Activated CD8-positive, alpha-beta memory T cell treated with anti-CD3 and anti-CD28 coated beads, Interleukin-2, amount 10 ng/mL, durations not matched to agents 7 days and 5 days (primary cell): ENCODE measurements around the gene PPP2R2D. TPM values are rescaled to one million over a fixed set of nuclear protein-coding genes. Genes with fewer than 3 reads are reported as not detected.

Experiments used
- ATAC-seq: fragments of 150-1000 bp; cut with Tn5 transposase; one replicate; pipeline ENCODE4 v1.10.0; 2021; ENCODE audit warnings: moderate library complexity
- CTCF ChIA-PET: fragments of 350-600 bp; sonication (Branson Sonifier 250); formaldehyde crosslinking; loops from one replicate; lab custom pipeline; 2021; ENCODE audit warnings: antibody characterized with exemption; lab: Charles Lee
- DNase-seq: peaks from one replicate; pipeline ENCODE4 v3.0.0-alpha.2; 2020
- H3K27ac Mint-ChIP-seq: one replicate; pipeline ENCODE4 v1.8.0; 2021; ENCODE audit warnings: mild to moderate bottlenecking, mixed read lengths
- H3K27me3 Mint-ChIP-seq: one replicate; pipeline ENCODE4 v1.8.0; 2021; ENCODE audit warnings: mixed read lengths
- H3K36me3 Mint-ChIP-seq: one replicate; pipeline ENCODE4 v1.8.0; 2021; ENCODE audit warnings: mild to moderate bottlenecking, mixed read lengths
- H3K4me1 Mint-ChIP-seq: one replicate; pipeline ENCODE4 v1.8.0; 2021; ENCODE audit warnings: mixed read lengths
- H3K4me3 Mint-ChIP-seq: one replicate; pipeline ENCODE4 v1.8.0; 2021; ENCODE audit warnings: mild to moderate bottlenecking, moderate library complexity, mixed read lengths
- H3K9me3 Mint-ChIP-seq: one replicate; pipeline ENCODE4 v1.8.0; 2022; ENCODE audit warnings: low read depth, mixed read lengths
- total RNA-seq, 2 experiments: library from RNA; stranded (reverse); gene quantifications; one replicate each; pipeline ENCODE4 v1.2.3, GENCODE V29; 2021

PPP2R2D gene
- total RNA-seq, 2 experiments from 2014 or later = 36.0 to 41.9 TPM

GRCh38 chr10:131996466-131997365 lies 95.9 kb downstream of the PPP2R2D start:
- Mint-ChIP-seq H3K4me1 (peaks cover 4% of the 10 kb centered on the region), H3K27ac (no peak overlapping the region), H3K36me3 (no peaks in the 10 kb centered on the region), H3K4me3 (no peak overlapping the region), H3K9me3 (no peaks in the 10 kb centered on the region), H3K27me3 (peaks cover 8% of the 10 kb centered on the region)
- ATAC-seq = no peak
- no peak for DNase-seq
- CTCF ChIA-PET = no interaction called here

- Mint-ChIP-seq H3K9me3 (no peaks in the 10 kb centered on the region), H3K36me3 (no peaks in the 10 kb centered on the region), H3K27ac (no peak overlapping the region), H3K4me3 (no peak overlapping the region), H3K27me3 (peaks cover 11% of the 10 kb centered on the region), H3K4me1 (peaks cover 4% of the 10 kb centered on the region)
- ATAC-seq (no peak), DNase-seq (no peak)
- CTCF ChIA-PET = no interaction called here
These were observed 96.7 kb downstream of the PPP2R2D start for GRCh38 chr10:131997366-131998049.

DNA sequence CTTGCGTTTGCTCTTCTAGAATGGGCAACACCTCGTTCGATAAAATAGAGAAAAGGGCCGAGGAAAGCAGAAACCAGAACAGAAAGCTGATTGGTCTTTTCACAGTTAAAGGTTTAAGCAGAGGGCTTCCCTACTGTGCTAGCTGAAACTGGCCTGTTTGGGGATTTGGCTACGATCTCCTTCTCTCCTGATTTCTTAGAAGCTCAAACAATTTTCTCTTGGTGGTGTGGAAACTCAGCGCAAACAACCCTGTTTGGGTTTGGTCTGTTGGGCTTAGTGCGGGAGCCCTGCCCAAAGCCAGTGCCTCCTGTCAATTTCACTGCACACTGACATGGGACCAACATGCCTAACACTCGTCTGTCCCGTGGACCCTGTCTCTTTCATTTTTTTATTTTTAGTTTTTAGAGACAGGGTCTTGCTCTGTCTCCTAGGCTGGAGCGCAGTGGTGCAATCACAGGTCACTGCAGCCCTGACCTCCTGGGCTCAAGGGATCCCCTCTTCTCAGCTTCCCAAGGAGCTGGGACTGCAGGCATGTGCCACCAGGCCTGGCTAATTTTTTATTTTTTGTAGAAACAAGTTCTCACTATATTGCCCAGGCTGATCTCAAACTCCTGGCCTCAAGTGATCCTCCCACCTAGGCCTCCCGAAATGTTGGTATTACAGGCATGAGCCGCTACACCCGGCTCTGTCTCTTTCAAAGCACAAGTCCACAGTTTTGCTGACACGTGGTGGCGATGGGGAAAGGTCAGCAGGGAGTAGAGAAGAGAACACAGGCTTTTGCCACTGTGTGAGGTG lies 97.4 kb downstream of the PPP2R2D start:
- ATAC-seq (no peak), DNase-seq (no peak)
- Mint-ChIP-seq H3K36me3 (no peaks in the 10 kb centered on the region), H3K4me3 (no peak overlapping the region), H3K4me1 (peaks cover 4% of the 10 kb centered on the region), H3K27ac (no peak overlapping the region), H3K27me3 (peaks cover 11% of the 10 kb centered on the region), H3K9me3 (no peaks in the 10 kb centered on the region)
- CTCF ChIA-PET = no interaction called here

DNA sequence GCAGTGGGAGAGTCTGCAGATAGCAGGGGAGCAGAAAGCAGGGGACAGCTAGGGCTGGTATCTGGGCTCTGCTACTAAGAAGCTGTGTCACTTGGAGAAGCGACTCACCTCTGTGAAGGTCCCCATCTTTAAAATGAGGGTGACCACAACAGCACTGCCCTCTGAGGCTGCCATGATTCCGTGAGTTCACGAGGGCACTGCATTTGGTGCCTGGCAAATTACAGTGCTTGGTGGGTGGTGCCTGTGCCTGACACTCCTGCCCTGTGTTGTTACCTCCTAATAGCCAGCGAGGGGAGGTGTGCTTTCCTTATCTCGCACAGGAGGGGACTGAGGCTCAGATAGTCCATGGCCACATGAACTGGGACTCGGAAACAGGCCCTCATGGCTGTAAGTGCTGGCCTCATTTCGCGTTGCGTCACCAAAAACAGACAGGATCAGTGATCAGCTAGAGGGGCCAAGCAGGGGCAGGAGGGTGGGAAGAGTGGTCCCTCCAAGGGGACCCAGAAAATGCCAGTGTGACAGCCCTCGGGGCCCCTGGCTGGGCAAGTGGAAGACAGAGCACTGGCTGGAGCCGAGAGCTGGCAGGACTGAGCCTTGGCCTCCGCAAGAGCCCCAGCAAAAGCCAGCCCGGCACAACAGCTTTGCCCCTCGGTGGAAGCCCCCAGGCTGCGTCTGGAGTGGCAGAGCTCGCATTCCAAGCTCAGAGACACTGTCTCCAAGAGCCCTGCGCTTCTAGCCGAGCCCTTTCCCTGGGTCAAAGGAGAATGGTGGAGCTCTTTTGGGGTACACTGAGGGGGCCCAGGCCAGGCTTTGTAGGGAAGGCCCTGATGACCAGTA lies 98.3 kb downstream of the PPP2R2D start:
- DNase-seq = no peak
- no peak for ATAC-seq
- Mint-ChIP-seq H3K9me3 (no peaks in the 10 kb centered on the region), H3K36me3 (no peaks in the 10 kb centered on the region), H3K4me1 (peaks cover 4% of the 10 kb centered on the region), H3K27me3 (peaks cover 6% of the 10 kb centered on the region), H3K4me3 (no peak overlapping the region), H3K27ac (no peak overlapping the region)
- CTCF ChIA-PET = interaction anchor here (0.9 kb wide), 2 partner anchors 24 to 113 kb away, joined by 3 read pairs; no protein-coding TSS in a partner anchor

DNA sequence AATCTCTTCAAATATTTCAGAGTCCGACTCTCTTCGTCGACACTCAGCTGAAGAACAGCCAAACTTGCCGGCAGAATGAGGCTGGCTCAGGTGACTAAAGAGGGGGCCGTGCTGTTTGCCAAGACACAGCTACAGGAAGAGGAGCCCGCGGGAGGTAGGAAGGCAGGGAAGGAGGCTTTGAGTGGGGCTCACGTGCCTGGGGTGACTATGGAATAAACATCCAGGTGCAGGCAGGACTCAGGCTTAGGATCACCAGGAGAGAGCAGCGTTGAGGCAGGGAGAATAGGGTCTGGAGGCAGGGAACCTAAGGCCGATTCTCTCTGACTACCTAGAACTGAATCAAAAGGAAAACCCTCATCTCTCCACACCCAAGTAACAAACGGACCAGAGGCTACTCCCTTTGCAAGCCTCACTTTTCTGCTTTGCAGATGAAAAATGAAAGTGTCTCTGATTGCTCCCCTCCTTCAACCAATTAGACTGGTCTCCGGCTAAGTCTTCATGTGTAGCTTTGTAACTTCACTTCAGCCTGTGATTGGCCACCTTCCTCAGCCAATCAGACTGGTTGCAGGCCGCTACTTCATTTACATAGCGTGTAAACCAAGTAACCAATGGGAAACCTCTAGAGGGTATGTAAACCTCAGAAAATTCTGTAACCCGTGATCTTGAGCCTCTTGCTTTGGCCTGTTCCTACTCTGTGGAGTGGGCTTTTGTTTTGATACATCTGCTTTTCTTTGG lies 100.6 kb downstream of the PPP2R2D start:
- Mint-ChIP-seq H3K4me1 (peaks cover 6% of the 10 kb centered on the region), H3K36me3 (peaks cover 2% of the 10 kb centered on the region), H3K9me3 (no peaks in the 10 kb centered on the region), H3K4me3 (no peak overlapping the region), H3K27ac (no peak overlapping the region), H3K27me3 (peaks cover 6% of the 10 kb centered on the region)
- CTCF ChIA-PET = no interaction called here
- no peak for DNase-seq
- ATAC-seq = peak; percentile 58

GRCh38 chr10:132002004-132002403 lies 101.2 kb downstream of the PPP2R2D start:
- Mint-ChIP-seq H3K27me3 (peaks cover 6% of the 10 kb centered on the region), H3K9me3 (no peaks in the 10 kb centered on the region), H3K36me3 (peaks cover 2% of the 10 kb centered on the region), H3K27ac (no peak overlapping the region), H3K4me3 (no peak overlapping the region), H3K4me1 (peaks cover 6% of the 10 kb centered on the region)
- no peak for DNase-seq
- CTCF ChIA-PET = no interaction called here
- no peak for ATAC-seq

DNA sequence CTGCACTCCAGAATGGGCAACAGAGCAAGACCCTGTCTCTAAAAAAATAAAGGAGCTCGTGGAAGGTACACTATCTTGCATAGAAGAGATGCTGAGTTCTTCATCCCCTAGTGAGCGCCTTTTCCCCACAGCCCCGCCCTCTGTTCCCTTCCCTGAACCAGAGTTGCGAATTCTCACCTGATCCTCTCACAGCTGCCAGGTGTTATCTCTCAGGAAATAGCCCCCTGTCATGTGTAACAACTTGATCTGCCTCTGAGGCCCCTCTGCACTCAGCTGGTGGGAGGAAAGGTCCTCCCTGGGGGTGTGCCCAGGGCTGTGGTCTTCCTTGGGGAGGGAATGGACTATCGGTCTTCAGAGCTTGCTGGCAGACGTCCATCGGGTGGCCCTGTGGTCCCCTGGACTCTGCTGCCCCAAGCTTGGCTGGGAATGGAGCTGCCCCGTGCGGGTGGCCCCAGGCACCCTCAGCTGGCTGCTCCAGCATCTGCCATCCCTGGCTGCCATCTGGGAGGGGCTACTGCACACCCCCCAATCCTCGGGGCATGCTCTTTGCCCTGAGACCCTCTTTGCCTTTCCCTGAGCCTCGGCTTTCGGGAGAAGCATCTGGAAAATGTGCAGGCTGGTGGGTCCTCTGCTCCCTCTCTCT lies 102.6 kb downstream of the PPP2R2D start:
- ATAC-seq (no peak), DNase-seq (no peak)
- H3K27ac Mint-ChIP-seq = no peak overlapping the region
- H3K4me3 Mint-ChIP-seq = no peak overlapping the region
- H3K4me1 Mint-ChIP-seq = peaks cover 6% of the 10 kb centered on the region
- peaks cover 6% of the 10 kb centered on the region for H3K27me3 Mint-ChIP-seq
- H3K9me3 Mint-ChIP-seq = no peaks in the 10 kb centered on the region
- CTCF ChIA-PET = no interaction called here
- H3K36me3 Mint-ChIP-seq = peaks cover 2% of the 10 kb centered on the region

GRCh38 chr10:132004052-132004451 lies 103.2 kb downstream of the PPP2R2D start:
- no peak for DNase-seq
- ATAC-seq = no peak
- Mint-ChIP-seq H3K4me1 (peaks cover 6% of the 10 kb centered on the region), H3K27me3 (peaks cover 12% of the 10 kb centered on the region), H3K27ac (no peak overlapping the region), H3K4me3 (no peak overlapping the region), H3K36me3 (peaks cover 2% of the 10 kb centered on the region), H3K9me3 (no peaks in the 10 kb centered on the region)
- CTCF ChIA-PET = no interaction called here

DNA sequence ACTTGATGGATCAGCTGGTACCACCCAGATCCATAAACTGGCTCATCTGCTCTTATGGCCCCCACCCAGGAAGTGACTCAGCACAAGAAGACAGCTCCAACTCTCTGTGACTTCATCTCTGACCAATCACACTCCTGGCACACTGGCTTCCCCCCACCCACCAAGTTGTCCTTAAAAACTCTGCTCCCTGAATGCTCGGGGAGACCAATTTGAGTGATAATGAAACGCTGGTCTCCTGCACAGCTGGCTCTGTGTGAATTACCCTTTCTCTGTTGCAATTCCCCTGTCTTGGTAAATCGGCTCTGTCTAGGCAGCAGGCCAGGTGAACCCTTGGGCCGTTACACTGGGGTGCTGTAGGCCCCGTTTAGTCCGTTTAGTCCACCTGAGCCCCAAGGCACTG lies 104.3 kb downstream of the PPP2R2D start:
- no peak for ATAC-seq
- CTCF ChIA-PET = no interaction called here
- H3K36me3 Mint-ChIP-seq = peaks cover 2% of the 10 kb centered on the region
- DNase-seq = no peak
- H3K27me3 Mint-ChIP-seq = peaks cover 21% of the 10 kb centered on the region
- peaks cover 6% of the 10 kb centered on the region for H3K4me1 Mint-ChIP-seq
- H3K4me3 Mint-ChIP-seq = no peak overlapping the region
- no peaks in the 10 kb centered on the region for H3K9me3 Mint-ChIP-seq
- H3K27ac Mint-ChIP-seq = no peak overlapping the region

GRCh38 chr10:132006966-132007365 lies 106.2 kb downstream of the PPP2R2D start:
- CTCF ChIA-PET = interaction anchor here (1.1 kb wide), 1 partner anchor 16 kb away, joined by 4 read pairs; no protein-coding TSS in a partner anchor
- H3K4me3 Mint-ChIP-seq = no peak overlapping the region
- DNase-seq = no peak
- H3K9me3 Mint-ChIP-seq = no peaks in the 10 kb centered on the region
- ATAC-seq = no peak
- H3K27ac Mint-ChIP-seq = no peak overlapping the region
- H3K36me3 Mint-ChIP-seq = peaks cover 2% of the 10 kb centered on the region
- H3K4me1 Mint-ChIP-seq = peaks cover 2% of the 10 kb centered on the region
- peaks cover 27% of the 10 kb centered on the region for H3K27me3 Mint-ChIP-seq

DNA sequence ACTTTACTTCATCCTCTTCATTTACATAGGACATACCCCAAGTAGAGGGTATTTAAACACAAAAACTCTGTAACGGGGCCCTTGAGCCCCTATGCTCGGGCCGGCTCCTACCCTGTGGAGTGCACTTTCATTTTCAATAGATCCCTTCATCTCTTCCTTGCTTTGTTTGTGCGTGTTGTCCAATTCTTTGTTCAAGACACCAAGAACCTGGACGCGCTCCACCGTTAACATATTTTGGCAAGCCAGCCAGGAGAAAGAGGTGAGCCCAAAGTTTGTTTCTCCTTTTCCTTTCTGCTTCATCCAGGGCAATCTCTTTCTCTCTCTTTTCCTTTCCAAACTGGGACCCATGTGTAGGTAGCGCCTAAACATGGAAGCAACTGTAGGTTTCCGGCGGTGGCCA lies 106.9 kb downstream of the PPP2R2D start:
- H3K27ac Mint-ChIP-seq = no peak overlapping the region
- DNase-seq (no peak), ATAC-seq (no peak)
- peaks cover 24% of the 10 kb centered on the region for H3K27me3 Mint-ChIP-seq
- CTCF ChIA-PET = interaction anchor here (1.1 kb wide), 1 partner anchor 15 kb away, joined by 4 read pairs; no protein-coding TSS in a partner anchor
- H3K4me1 Mint-ChIP-seq = peaks cover 2% of the 10 kb centered on the region
- H3K36me3 Mint-ChIP-seq = peaks cover 2% of the 10 kb centered on the region
- H3K4me3 Mint-ChIP-seq = no peak overlapping the region
- H3K9me3 Mint-ChIP-seq = no peaks in the 10 kb centered on the region
